KMS-11 (cell line): ENCODE data around the gene SLC5A6.

ENCODE experiments used
- H2AFZ ChIP-seq: fragments of 200-600 bp; sonication (generic); 2 replicates; pipeline ENCODE4 v1.6.1; 2016; ENCODE audit warnings: antibody characterized with exemption, mixed run types, low read depth
- H3K27ac ChIP-seq: fragments of 200-600 bp; sonication (generic); 2 replicates; pipeline ENCODE4 v1.6.1; 2016; ENCODE audit warnings: mild to moderate bottlenecking, mixed run types
- H3K27me3 ChIP-seq: fragments of 200-600 bp; sonication (generic); 2 replicates; pipeline ENCODE4 v1.6.1; 2017; ENCODE audit warnings: mild to moderate bottlenecking, low read depth, mixed run types, moderate library complexity; ENCODE audit not compliant: insufficient read depth
- H3K36me3 ChIP-seq: fragments of 200-600 bp; sonication (generic); 2 replicates; pipeline ENCODE4 v1.6.1; 2017; ENCODE audit warnings: mild to moderate bottlenecking, mixed run types; ENCODE audit not compliant: insufficient read depth
- H3K4me1 ChIP-seq: fragments of 200-600 bp; sonication (generic); 2 replicates; pipeline ENCODE4 v1.6.1; 2016; ENCODE audit warnings: mild to moderate bottlenecking, low read depth, mixed run types; ENCODE audit not compliant: poor library complexity, severe bottlenecking
- H3K4me2 ChIP-seq: fragments of 200-600 bp; sonication (generic); 2 replicates; pipeline ENCODE4 v1.7.0; 2016; ENCODE audit warnings: mild to moderate bottlenecking, mixed run types
- H3K4me3 ChIP-seq: fragments of 200-600 bp; sonication (generic); IDR thresholded peaks from 2 replicates; pipeline ENCODE4 v1.6.1; 2017; ENCODE audit warnings: low read depth, low read length, mixed read lengths; ENCODE audit not compliant: insufficient read depth
- H3K79me2 ChIP-seq: fragments of 200-600 bp; sonication (generic); 2 replicates; pipeline ENCODE4 v1.6.1; 2016; ENCODE audit warnings: low read depth, mixed run types; ENCODE audit not compliant: insufficient read depth
- H3K9ac ChIP-seq: fragments of 200-600 bp; sonication (generic); 2 replicates; pipeline ENCODE4 v1.6.1; 2016; ENCODE audit warnings: mild to moderate bottlenecking, mixed run types
- H4K20me1 ChIP-seq: fragments of 200-600 bp; sonication (generic); 2 replicates; pipeline ENCODE4 v1.6.1; 2016; ENCODE audit warnings: mild to moderate bottlenecking, mixed run types; ENCODE audit not compliant: insufficient read depth
- TF ChIP-seq, protein P1 (sequence below): fragments of 200-600 bp; sonication (generic); conservative IDR thresholded peaks from 2 replicates; pipeline ENCODE4 v1.6.1; 2017; ENCODE audit warnings: low read depth, mild to moderate bottlenecking, antibody characterized with exemption, low read length, moderate library complexity, mixed read lengths

The SLC5A6 gene

DNA sequence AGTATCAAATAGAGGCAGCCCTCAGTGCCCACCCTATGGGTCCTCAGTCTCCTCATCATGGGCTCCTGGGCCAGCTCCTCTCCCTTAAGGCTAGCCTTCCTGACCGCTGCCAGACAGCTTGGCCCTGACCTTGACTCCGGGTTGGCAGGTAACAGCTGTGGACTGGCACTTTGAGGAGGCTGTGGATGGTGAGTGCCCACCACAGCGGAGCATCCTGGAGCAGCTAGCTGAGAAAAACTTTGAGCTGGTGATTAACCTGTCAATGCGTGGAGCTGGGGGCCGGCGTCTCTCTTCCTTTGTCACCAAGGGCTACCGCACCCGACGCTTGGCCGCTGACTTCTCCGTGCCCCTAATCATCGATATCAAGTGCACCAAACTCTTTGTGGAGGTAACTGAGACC lies 24.1 kb upstream of the SLC5A6 start:
- Histone ChIP-seq H3K36me3 (peaks cover 9% of the 10 kb centered on the region; the same call in 1 of the 2 replicates), H3K4me2 (no peak overlapping the region), H3K9ac (no peak overlapping the region), H2AFZ (no peak overlapping the region), H3K4me3 (no peak overlapping the region), H4K20me1 (no peaks in the 10 kb centered on the region), H3K27me3 (no peaks in the 10 kb centered on the region), H3K79me2 (no peaks in the 10 kb centered on the region), H3K4me1 (no peaks in the 10 kb centered on the region), H3K27ac (no peak overlapping the region)
- TF ChIP-seq, protein P1, sequence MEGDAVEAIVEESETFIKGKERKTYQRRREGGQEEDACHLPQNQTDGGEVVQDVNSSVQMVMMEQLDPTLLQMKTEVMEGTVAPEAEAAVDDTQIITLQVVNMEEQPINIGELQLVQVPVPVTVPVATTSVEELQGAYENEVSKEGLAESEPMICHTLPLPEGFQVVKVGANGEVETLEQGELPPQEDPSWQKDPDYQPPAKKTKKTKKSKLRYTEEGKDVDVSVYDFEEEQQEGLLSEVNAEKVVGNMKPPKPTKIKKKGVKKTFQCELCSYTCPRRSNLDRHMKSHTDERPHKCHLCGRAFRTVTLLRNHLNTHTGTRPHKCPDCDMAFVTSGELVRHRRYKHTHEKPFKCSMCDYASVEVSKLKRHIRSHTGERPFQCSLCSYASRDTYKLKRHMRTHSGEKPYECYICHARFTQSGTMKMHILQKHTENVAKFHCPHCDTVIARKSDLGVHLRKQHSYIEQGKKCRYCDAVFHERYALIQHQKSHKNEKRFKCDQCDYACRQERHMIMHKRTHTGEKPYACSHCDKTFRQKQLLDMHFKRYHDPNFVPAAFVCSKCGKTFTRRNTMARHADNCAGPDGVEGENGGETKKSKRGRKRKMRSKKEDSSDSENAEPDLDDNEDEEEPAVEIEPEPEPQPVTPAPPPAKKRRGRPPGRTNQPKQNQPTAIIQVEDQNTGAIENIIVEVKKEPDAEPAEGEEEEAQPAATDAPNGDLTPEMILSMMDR: no peak

DNA sequence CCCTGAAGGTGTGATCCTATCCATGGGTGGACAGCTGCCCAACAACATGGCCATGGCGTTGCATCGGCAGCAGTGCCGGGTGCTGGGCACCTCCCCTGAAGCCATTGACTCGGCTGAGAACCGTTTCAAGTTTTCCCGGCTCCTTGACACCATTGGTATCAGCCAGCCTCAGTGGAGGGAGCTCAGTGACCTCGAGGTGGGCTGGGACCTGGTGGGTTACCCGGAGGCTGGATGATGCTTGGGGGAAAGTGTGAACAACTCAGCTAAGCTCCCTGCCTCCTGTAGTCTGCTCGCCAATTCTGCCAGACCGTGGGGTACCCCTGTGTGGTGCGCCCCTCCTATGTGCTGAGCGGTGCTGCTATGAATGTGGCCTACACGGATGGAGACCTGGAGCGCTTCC lies 21.3 kb upstream of the SLC5A6 start:
- Histone ChIP-seq H3K27ac (no peak overlapping the region), H3K4me2 (no peak overlapping the region), H3K36me3 (peaks cover 11% of the 10 kb centered on the region; the same call in 1 of the 2 replicates), H3K79me2 (no peaks in the 10 kb centered on the region), H3K9ac (no peak overlapping the region), H3K4me1 (no peaks in the 10 kb centered on the region), H3K27me3 (no peaks in the 10 kb centered on the region), H4K20me1 (no peaks in the 10 kb centered on the region), H3K4me3 (no peak overlapping the region), H2AFZ (no peak overlapping the region)
- TF ChIP-seq, protein P1: no peak

DNA sequence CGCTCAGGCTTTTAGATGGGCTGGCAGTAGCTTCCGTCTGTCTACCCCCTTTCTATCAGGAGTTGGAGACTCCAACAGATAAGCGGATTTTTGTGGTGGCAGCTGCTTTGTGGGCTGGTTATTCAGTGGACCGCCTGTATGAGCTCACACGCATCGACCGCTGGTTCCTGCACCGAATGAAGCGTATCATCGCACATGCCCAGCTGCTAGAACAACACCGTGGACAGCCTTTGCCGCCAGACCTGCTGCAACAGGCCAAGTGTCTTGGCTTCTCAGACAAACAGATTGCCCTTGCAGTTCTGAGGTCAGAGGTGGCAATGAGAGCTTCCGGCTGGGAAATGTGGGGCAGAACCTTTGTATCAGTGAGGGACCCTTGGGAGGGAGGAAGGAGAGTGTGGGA lies 19.9 kb upstream of the SLC5A6 start:
- H3K36me3 ChIP-seq: peaks cover 5% of the 10 kb centered on the region; the same call in 1 of the 2 replicates
- no peaks in the 10 kb centered on the region for H3K4me1 ChIP-seq
- TF ChIP-seq, protein P1: no peak

DNA sequence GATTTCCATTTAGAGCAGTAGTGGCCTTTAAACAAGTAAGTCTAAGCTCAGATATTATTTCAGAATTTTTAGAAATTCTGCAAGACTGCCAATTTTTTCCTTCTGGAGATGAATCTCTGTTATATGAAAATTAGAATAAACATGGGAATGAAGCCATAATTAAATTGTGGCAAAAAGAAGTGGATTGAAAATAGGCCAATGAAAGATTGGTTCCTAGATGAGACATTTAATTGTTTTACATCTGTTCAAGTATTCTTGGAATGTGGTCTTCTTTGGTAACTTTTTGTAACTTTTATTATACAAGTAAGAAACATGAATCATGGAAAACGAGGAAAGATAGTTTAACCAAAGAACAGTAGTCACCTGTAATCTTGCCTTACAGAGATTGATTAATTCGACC lies 15.4 kb upstream of the SLC5A6 start:
- H3K27ac ChIP-seq: no peak overlapping the region
- H3K36me3 ChIP-seq: peaks cover 5% of the 10 kb centered on the region; the same call in 1 of the 2 replicates
- TF ChIP-seq, protein P1: no peak
- H3K27me3 ChIP-seq: no peaks in the 10 kb centered on the region
- no peaks in the 10 kb centered on the region for H4K20me1 ChIP-seq
- H3K9ac ChIP-seq: no peak overlapping the region
- H3K79me2 ChIP-seq: no peaks in the 10 kb centered on the region
- no peak overlapping the region for H3K4me3 ChIP-seq
- no peak overlapping the region for H3K4me2 ChIP-seq
- H3K4me1 ChIP-seq: no peaks in the 10 kb centered on the region
- no peak overlapping the region for H2AFZ ChIP-seq

More for the DNA sequence above, 19.9 kb upstream of the SLC5A6 start:
- H3K27ac ChIP-seq: no peak overlapping the region
- no peaks in the 10 kb centered on the region for H3K27me3 ChIP-seq
- no peak overlapping the region for H2AFZ ChIP-seq
- no peak overlapping the region for H3K9ac ChIP-seq
- H3K4me2 ChIP-seq: no peak overlapping the region
- no peaks in the 10 kb centered on the region for H3K79me2 ChIP-seq
- H3K4me3 ChIP-seq: no peak overlapping the region
- H4K20me1 ChIP-seq: no peaks in the 10 kb centered on the region
